GM12878 (cell line): ENCODE results near the gene RPL13A. TPM values are rescaled to one million over a fixed set of nuclear protein-coding genes. Genes with fewer than 3 reads are reported as not detected.
A peak's percentile ranks its signal among the peaks of the same experiment; 100 is the strongest.

ENCODE experiments used
- BHLHE40 ChIP-seq, 2 experiments: fragments of 450-650 bp in 1 of 2; IDR thresholded peaks; 2 replicates each; pipeline ENCODE4 v1.6.1; 2011 to 2017; ENCODE audit warnings: low read depth in 2 of 2, borderline replicate concordance in 1 of 2, improper control_type of control experiment in 1 of 2, low read length in 1 of 2, mild to moderate bottlenecking in 1 of 2
- BMI1 ChIP-seq: fragments of 450-650 bp; IDR thresholded peaks from 2 replicates; pipeline ENCODE4 v1.6.1; 2016; ENCODE audit warnings: mild to moderate bottlenecking, moderate library complexity, borderline replicate concordance
- CBX5 ChIP-seq: sonication (generic); IDR thresholded peaks from 2 replicates; pipeline ENCODE4 v1.6.1; 2016; ENCODE audit warnings: low read depth, moderate library complexity, mild to moderate bottlenecking, inconsistent platforms
- CEBPB ChIP-seq, 2 experiments: fragments of 150-350 bp in 1 of 2; IDR thresholded peaks; 2 replicates each; pipeline ENCODE4 v1.6.1; 2012 to 2014; ENCODE audit warnings: low read depth in 2 of 2, low read length in 2 of 2, borderline replicate concordance in 1 of 2, inconsistent platforms in 1 of 2
- FOS ChIP-seq: IDR thresholded peaks from 3 replicates; pipeline ENCODE4 v1.6.1; 2011; ENCODE audit warnings: borderline replicate concordance; ENCODE audit not compliant: insufficient read length; ENCODE audit errors: extremely low read depth
- GATAD2B ChIP-seq: fragments of 450-650 bp; conservative IDR thresholded peaks from 2 replicates; pipeline ENCODE4 v1.6.1; 2017; ENCODE audit warnings: low read depth, mild to moderate bottlenecking, moderate library complexity
- IKZF2 ChIP-seq, 2 experiments: fragments of 450-650 bp; IDR thresholded peaks; 2 replicates each; pipeline ENCODE4 v1.6.1; 2017; ENCODE audit warnings: mild to moderate bottlenecking in 2 of 2, moderate library complexity in 2 of 2
- JUND ChIP-seq: IDR thresholded peaks from 2 replicates; pipeline ENCODE4 v1.6.1; 2012; ENCODE audit warnings: low read depth, mild to moderate bottlenecking, low read length, improper control_type of control experiment, moderate library complexity
- KAT2A ChIP-seq: conservative IDR thresholded peaks from 2 replicates; pipeline ENCODE4 v1.6.1; 2011; ENCODE audit warnings: low read depth, low read length; ENCODE audit not compliant: control insufficient read depth
- MEF2A ChIP-seq: IDR thresholded peaks from 2 replicates; pipeline ENCODE4 v1.6.1; 2011; ENCODE audit warnings: low read depth, mild to moderate bottlenecking, low read length, moderate library complexity; ENCODE audit not compliant: insufficient read depth
- NFYB ChIP-seq: IDR thresholded peaks from 2 replicates; pipeline ENCODE4 v1.6.1; 2011; ENCODE audit warnings: low read depth, mild to moderate bottlenecking, low read length, improper control_type of control experiment, moderate library complexity; ENCODE audit not compliant: insufficient read depth
- NR2C2 ChIP-seq: IDR thresholded peaks from 2 replicates; pipeline ENCODE4 v1.6.1; 2011; ENCODE audit warnings: borderline replicate concordance, low read depth; ENCODE audit not compliant: control insufficient read depth, insufficient read length
- PML ChIP-seq: IDR thresholded peaks from 2 replicates; pipeline ENCODE4 v1.6.1; 2012; ENCODE audit warnings: low read length, inconsistent platforms
- RB1 ChIP-seq: fragments of 450-650 bp; formaldehyde crosslinking; IDR thresholded peaks from 2 replicates; pipeline ENCODE4 v1.6.1; 2017; ENCODE audit warnings: mild to moderate bottlenecking, borderline replicate concordance
- SMC3 ChIP-seq: IDR thresholded peaks from 2 replicates; pipeline ENCODE4 v1.6.1; 2011; ENCODE audit warnings: low read length, improper control_type of control experiment, borderline replicate concordance
- SREBF1 ChIP-seq: IDR thresholded peaks from 2 replicates; pipeline ENCODE4 v1.6.1; 2012; ENCODE audit warnings: mild to moderate bottlenecking, low read length
- STAT1 ChIP-seq: fragments of 450-650 bp; conservative IDR thresholded peaks from 2 replicates; pipeline ENCODE4 v1.6.1; 2014; ENCODE audit warnings: antibody characterized with exemption, mild to moderate bottlenecking
- STAT3 ChIP-seq: IDR thresholded peaks from 2 replicates; pipeline ENCODE4 v1.6.1; 2011; ENCODE audit warnings: low read depth, low read length, improper control_type of control experiment
- polyA plus RNA-seq, 11 experiments: library from polyadenylated mRNA; depleted of rRNA in 4 of 11; unstranded in 6 of 11; stranded (reverse) in 5 of 11; fragments of >200 nt; fragmentation: Nextera tagmentation in 4 of 11; fragmentation: Illumina TruSeq in 1 of 11; extraction: Ambion mirVana in 4 of 11; extraction: Trizol in 1 of 11; gene quantifications; 1 replicate in 1 of 11; 2 replicates in 10 of 11; pipeline versions ENCODE4 v1.2.1 to v1.2.3, GENCODE V29; 2011 to 2016; ENCODE audit warnings: inconsistent platforms in 2 of 11, missing spikeins in 2 of 11, low read depth in 1 of 11
- total RNA-seq, 4 experiments: library from RNA; depleted of rRNA in 3 of 4; stranded (reverse); fragments of >200 nt in 3 of 4; fragmentation: Illumina TruSeq in 1 of 4; extraction: Trizol in 1 of 4; gene quantifications; 2 replicates each; pipeline versions ENCODE4 v1.2.1 to v1.2.3, GENCODE V29; 2013 to 2021
- TF ChIP-seq, protein P1 (sequence below): IDR thresholded peaks from 2 replicates; pipeline ENCODE4 v1.6.1; 2011; ENCODE audit warnings: borderline replicate concordance, low read depth, mild to moderate bottlenecking, moderate library complexity, low read length; ENCODE audit not compliant: insufficient read depth, poor library complexity, severe bottlenecking
- TF ChIP-seq, protein P2 (sequence below): IDR thresholded peaks from 2 replicates; pipeline ENCODE4 v1.6.1; 2012; ENCODE audit warnings: low read depth, low read length, improper control_type of control experiment
- TF ChIP-seq, protein P3 (sequence below): fragments of 450-650 bp; IDR thresholded peaks from 2 replicates; pipeline ENCODE4 v1.6.1; 2014; ENCODE audit warnings: mild to moderate bottlenecking
- TF ChIP-seq, protein P4 (sequence below): fragments of 150-350 bp; IDR thresholded peaks from 2 replicates; pipeline ENCODE4 v1.6.1; 2014; ENCODE audit warnings: mild to moderate bottlenecking, low read depth, low read length
- TF ChIP-seq, protein P5 (sequence below): fragments of 450-650 bp; IDR thresholded peaks from 2 replicates; pipeline ENCODE4 v1.6.1; 2017; ENCODE audit warnings: low read depth, mild to moderate bottlenecking, moderate library complexity

Gene RPL13A
- total and polyA plus RNA-seq, 10 of the 15 experiments (the other 5 are each of a cell fraction or from before 2014, with no cell fraction given) = 1,426 to 8,961 (median 4,266) TPM

DNA sequence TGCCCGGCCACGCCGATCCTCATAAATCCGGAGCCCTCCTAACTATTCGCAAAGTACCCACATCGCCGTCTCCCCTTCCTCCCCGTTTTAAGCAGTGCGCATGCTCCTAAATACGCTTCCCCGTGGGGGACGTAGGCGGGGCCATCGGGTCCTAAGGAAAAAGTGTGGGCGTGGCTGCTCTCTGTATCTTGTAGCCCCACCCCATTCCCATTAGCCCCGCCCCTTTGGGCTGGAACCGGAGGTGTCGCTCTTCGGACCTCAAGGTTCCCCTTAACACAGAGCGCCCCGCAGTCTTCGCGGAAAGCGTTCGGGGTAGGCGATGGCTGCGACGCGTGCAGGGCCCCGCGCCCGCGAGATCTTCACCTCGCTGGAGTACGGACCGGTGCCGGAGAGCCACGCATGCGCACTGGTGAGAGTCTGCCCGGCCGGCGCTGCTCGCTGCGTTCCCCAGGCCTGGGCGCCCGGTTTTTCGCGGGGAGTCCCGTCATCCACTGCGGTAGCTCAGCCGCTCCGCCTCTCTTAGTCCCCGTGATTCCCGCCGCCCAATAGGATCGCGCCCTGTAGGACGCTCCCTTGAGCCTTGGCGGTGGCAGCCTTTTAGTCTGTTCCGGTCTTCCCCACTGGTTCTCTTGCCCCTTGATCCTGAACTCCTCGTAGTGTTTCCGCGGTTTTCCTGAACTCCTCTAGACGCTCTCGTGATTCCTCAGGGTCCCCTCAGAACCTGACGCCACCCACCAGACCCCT is 34.2 kb upstream of the RPL13A start, which contains the start of gene ALDH16A1 (continued):
- TF ChIP-seq STAT3 (no peak), FOS (peak; percentile 9), KAT2A (no peak), GATAD2B (no peak), RB1 (no peak), SMC3 (no peak), IKZF2 (IDR thresholded peaks at IDR 0.05) (no peak; a peak in 2 of 4 replicates), MEF2A (no peak), BHLHE40 (IDR thresholded peaks at IDR 0.05; ENCODE audit: borderline replicate concordance in 1 of 2, low read depth in 2 of 2, low read length in 1 of 2) (peak; percentile 51 to 83; a peak in 3 of 4 replicates), NR2C2 (no peak), CEBPB (IDR thresholded peaks at IDR 0.05; ENCODE audit: borderline replicate concordance in 1 of 2, low read depth in 2 of 2, low read length in 2 of 2) (no peak), STAT1 (no peak), NFYB (peak; percentile 88), BMI1 (no peak), SREBF1 (no peak), JUND (0 out of 2 replicates have a peak, but pooled peaks have one; percentile 4), PML (peak; percentile 97), CBX5 (peak; percentile 78; the same call in 1 of the 2 replicates)
- TF ChIP-seq, protein P1, sequence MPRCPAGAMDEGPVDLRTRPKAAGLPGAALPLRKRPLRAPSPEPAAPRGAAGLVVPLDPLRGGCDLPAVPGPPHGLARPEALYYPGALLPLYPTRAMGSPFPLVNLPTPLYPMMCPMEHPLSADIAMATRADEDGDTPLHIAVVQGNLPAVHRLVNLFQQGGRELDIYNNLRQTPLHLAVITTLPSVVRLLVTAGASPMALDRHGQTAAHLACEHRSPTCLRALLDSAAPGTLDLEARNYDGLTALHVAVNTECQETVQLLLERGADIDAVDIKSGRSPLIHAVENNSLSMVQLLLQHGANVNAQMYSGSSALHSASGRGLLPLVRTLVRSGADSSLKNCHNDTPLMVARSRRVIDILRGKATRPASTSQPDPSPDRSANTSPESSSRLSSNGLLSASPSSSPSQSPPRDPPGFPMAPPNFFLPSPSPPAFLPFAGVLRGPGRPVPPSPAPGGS = no peak
- TF ChIP-seq, protein P2, sequence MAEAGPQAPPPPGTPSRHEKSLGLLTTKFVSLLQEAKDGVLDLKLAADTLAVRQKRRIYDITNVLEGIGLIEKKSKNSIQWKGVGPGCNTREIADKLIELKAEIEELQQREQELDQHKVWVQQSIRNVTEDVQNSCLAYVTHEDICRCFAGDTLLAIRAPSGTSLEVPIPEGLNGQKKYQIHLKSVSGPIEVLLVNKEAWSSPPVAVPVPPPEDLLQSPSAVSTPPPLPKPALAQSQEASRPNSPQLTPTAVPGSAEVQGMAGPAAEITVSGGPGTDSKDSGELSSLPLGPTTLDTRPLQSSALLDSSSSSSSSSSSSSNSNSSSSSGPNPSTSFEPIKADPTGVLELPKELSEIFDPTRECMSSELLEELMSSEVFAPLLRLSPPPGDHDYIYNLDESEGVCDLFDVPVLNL = peak; percentile 89
- TF ChIP-seq, protein P3, sequence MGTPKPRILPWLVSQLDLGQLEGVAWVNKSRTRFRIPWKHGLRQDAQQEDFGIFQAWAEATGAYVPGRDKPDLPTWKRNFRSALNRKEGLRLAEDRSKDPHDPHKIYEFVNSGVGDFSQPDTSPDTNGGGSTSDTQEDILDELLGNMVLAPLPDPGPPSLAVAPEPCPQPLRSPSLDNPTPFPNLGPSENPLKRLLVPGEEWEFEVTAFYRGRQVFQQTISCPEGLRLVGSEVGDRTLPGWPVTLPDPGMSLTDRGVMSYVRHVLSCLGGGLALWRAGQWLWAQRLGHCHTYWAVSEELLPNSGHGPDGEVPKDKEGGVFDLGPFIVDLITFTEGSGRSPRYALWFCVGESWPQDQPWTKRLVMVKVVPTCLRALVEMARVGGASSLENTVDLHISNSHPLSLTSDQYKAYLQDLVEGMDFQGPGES = peak; percentile 15; the same call in 1 of the 2 replicates
- TF ChIP-seq, protein P4, sequence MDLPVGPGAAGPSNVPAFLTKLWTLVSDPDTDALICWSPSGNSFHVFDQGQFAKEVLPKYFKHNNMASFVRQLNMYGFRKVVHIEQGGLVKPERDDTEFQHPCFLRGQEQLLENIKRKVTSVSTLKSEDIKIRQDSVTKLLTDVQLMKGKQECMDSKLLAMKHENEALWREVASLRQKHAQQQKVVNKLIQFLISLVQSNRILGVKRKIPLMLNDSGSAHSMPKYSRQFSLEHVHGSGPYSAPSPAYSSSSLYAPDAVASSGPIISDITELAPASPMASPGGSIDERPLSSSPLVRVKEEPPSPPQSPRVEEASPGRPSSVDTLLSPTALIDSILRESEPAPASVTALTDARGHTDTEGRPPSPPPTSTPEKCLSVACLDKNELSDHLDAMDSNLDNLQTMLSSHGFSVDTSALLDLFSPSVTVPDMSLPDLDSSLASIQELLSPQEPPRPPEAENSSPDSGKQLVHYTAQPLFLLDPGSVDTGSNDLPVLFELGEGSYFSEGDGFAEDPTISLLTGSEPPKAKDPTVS = no peak
- TF ChIP-seq, protein P5, sequence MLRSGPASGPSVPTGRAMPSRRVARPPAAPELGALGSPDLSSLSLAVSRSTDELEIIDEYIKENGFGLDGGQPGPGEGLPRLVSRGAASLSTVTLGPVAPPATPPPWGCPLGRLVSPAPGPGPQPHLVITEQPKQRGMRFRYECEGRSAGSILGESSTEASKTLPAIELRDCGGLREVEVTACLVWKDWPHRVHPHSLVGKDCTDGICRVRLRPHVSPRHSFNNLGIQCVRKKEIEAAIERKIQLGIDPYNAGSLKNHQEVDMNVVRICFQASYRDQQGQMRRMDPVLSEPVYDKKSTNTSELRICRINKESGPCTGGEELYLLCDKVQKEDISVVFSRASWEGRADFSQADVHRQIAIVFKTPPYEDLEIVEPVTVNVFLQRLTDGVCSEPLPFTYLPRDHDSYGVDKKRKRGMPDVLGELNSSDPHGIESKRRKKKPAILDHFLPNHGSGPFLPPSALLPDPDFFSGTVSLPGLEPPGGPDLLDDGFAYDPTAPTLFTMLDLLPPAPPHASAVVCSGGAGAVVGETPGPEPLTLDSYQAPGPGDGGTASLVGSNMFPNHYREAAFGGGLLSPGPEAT = peak; percentile 82
